ENCODE data around the gene DAAM1.

The DAAM1 gene

GRCh38 chr14:59302313-59302712 lies 113.8 kb downstream of the DAAM1 start:
- peak overlapping the region; percentile 80 for H3K27ac ChIP-seq

DNA sequence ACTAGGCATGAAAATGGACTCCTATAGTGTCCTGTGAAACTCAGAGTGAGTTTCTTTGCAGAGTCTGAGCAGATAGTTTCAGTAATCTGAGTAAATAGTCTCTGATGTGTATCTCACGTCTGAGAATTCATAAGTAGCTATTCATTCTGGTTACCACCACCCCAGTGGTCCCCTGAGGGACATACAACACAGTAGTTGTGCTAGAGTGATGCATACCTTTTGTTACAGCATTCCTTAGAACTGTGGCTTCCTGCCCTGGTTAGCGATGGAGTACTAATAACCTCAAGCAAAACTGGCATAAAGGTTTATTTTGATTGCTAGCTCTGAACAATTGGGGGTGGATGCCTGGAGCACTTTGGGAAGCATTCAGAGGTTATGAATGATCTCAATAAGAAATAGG lies 114.7 kb downstream of the DAAM1 start:
- TF ChIP-seq Cebpa-rat (IDR thresholded peaks at IDR 0.05) = no peak
- Histone ChIP-seq H3K4me1 (peaks cover 90% of the 10 kb centered on the region), H3K9me3 (no peaks in the 10 kb centered on the region), H4K20me1 (no peaks in the 10 kb centered on the region), H3K27me3 (no peaks in the 10 kb centered on the region), H3K36me3 (no peaks in the 10 kb centered on the region), H3K9ac (no peak overlapping the region), H3K4me3 (no peak overlapping the region), H3K4me2 (peak overlapping the region; percentile 76), H3K27ac (peak overlapping the region; percentile 80)

More at GRCh38 chr14:59302313-59302712, 113.8 kb downstream of the DAAM1 start:
- H3K4me1 ChIP-seq = peaks cover 98% of the 10 kb centered on the region
- H4K20me1 ChIP-seq = no peaks in the 10 kb centered on the region
- no peak for TF ChIP-seq Cebpa-rat (IDR thresholded peaks at IDR 0.05)
- H3K9me3 ChIP-seq = no peaks in the 10 kb centered on the region
- no peak overlapping the region for H3K9ac ChIP-seq
- H3K36me3 ChIP-seq = no peaks in the 10 kb centered on the region
- H3K27me3 ChIP-seq = no peaks in the 10 kb centered on the region
- peak overlapping the region; percentile 76 for H3K4me2 ChIP-seq
- no peak overlapping the region for H3K4me3 ChIP-seq

DNA sequence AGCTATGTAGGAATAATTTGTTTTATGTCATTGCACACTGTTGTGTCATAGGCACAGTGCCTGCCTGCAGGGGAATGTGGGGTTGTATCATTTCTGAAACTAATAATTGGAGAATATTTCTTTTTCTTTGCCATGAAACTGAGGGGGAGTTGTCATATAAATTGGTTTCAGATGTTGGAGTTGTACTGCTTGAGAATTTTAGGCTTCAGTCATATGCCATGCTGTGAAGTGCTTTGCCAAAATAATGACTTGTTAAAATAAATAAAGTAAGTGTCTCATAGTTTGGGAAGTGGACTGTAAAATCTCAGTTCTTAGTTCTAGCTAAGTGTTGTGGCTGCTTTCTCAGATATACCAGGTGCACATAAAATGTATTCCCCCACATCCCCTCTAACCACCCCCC lies 116.8 kb downstream of the DAAM1 start:
- H3K9me3 ChIP-seq = no peaks in the 10 kb centered on the region
- no peaks in the 10 kb centered on the region for H3K36me3 ChIP-seq
- H3K9ac ChIP-seq = no peak overlapping the region
- no peak overlapping the region for H3K4me3 ChIP-seq
- peak overlapping the region; percentile 59 for H3K4me2 ChIP-seq
- peaks cover 90% of the 10 kb centered on the region for H3K4me1 ChIP-seq
- H3K27me3 ChIP-seq = no peaks in the 10 kb centered on the region
- no peak for TF ChIP-seq Cebpa-rat (IDR thresholded peaks at IDR 0.05)
- H4K20me1 ChIP-seq = no peaks in the 10 kb centered on the region
- H3K27ac ChIP-seq = no peak overlapping the region

DNA sequence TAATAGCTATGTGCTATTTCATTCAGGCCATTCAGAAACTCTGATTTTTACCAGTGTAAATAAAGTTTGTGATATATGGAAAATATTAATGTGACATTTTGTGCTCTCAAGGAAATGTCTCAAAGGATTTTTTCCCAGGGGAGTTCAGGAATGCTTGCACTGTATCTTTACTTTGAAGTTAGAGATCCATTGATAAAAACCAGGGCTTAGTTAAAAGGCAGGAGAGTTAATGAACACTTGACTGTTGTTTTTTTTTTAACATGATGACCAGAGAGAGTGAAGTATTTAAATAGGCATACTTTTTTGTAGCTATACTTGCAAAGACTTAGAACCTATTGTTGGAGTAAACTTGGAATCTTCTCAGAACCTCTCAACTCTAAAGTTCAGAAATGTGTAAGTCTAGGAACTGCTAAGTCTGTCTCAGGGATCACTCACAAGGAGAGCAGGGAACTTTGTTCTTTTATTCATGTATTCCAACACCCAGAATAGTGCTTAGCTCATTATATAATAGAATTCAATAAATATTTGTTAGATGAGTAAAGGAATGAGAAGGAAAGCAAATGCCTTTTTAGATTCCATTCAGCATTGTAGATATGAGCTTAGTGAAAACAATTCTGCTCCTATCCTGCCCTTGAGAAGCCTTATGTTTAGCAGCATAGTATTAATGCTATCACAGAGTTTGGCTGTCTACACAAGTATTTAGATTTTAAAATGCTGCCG lies 117.5 kb downstream of the DAAM1 start:
- Histone ChIP-seq H3K4me2 (peak overlapping the region; percentile 59), H3K27ac (no peak overlapping the region), H3K9ac (no peak overlapping the region), H3K27me3 (no peaks in the 10 kb centered on the region), H3K4me3 (no peak overlapping the region), H3K4me1 (peaks cover 90% of the 10 kb centered on the region), H3K36me3 (no peaks in the 10 kb centered on the region), H4K20me1 (no peaks in the 10 kb centered on the region), H3K9me3 (no peaks in the 10 kb centered on the region)
- TF ChIP-seq Cebpa-rat (IDR thresholded peaks at IDR 0.05) = no peak

GRCh38 chr14:59306775-59307174 lies 118.3 kb downstream of the DAAM1 start:
- H4K20me1 ChIP-seq = no peaks in the 10 kb centered on the region
- no peaks in the 10 kb centered on the region for H3K36me3 ChIP-seq
- no peak overlapping the region for H3K4me3 ChIP-seq
- peak overlapping the region; percentile 59 for H3K4me2 ChIP-seq
- H3K27ac ChIP-seq = no peak overlapping the region
- H3K9me3 ChIP-seq = no peaks in the 10 kb centered on the region
- H3K9ac ChIP-seq = no peak overlapping the region
- TF ChIP-seq Cebpa-rat (IDR thresholded peaks at IDR 0.05) = no peak
- peaks cover 90% of the 10 kb centered on the region for H3K4me1 ChIP-seq
- no peaks in the 10 kb centered on the region for H3K27me3 ChIP-seq

DNA sequence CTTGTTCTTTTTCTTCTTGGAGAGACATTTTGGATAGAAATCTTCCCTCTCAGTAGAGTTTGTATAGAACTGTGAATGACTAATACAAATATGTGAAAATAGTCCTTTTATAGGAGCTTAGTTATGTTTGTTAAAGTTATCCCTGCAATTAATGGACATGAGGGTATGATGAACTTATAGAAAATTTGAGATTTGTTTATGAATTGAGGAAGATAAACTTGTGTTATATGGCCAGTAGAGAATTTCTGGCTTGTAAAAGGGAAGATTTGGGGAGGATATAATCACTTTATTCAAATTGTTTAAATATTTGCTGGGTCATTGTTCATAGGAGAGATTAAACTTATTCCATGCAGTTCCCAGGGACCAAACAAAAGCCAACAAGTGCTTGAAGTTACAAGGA lies 119.6 kb downstream of the DAAM1 start:
- no peak overlapping the region for H3K9ac ChIP-seq
- no peaks in the 10 kb centered on the region for H4K20me1 ChIP-seq
- H3K4me2 ChIP-seq = no peak overlapping the region
- TF ChIP-seq Cebpa-rat (IDR thresholded peaks at IDR 0.05) = no peak
- no peak overlapping the region for H3K27ac ChIP-seq
- H3K27me3 ChIP-seq = no peaks in the 10 kb centered on the region
- H3K36me3 ChIP-seq = no peaks in the 10 kb centered on the region
- peaks cover 82% of the 10 kb centered on the region for H3K4me1 ChIP-seq
- no peak overlapping the region for H3K4me3 ChIP-seq
- H3K9me3 ChIP-seq = no peaks in the 10 kb centered on the region

DNA sequence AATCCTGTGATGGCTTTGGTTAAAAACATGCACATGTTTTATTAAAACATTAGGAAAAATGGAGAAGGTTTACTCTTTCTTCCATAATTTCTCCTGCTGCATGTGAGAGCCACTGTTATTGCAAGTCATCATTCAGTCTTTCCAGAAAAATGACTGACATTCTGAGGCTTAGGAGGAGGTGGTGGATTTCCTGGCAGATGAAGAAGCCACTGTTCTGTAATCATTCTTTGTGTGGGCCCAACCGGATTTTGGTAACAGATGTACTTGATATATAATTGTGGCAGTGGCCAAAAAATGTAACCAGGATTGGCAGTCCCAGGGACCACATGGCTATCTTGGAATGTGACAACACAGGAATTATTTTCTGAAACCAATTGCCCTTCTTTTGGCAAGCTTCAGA lies 120.2 kb downstream of the DAAM1 start:
- no peak overlapping the region for H3K27ac ChIP-seq
- no peak for TF ChIP-seq Cebpa-rat (IDR thresholded peaks at IDR 0.05)
- peaks cover 82% of the 10 kb centered on the region for H3K4me1 ChIP-seq
- no peaks in the 10 kb centered on the region for H3K9me3 ChIP-seq
- H3K27me3 ChIP-seq = no peaks in the 10 kb centered on the region
- peak overlapping the region; percentile 64 for H3K4me2 ChIP-seq
- H3K4me3 ChIP-seq = no peak overlapping the region
- no peaks in the 10 kb centered on the region for H3K36me3 ChIP-seq
- H3K9ac ChIP-seq = no peak overlapping the region
- H4K20me1 ChIP-seq = no peaks in the 10 kb centered on the region

GRCh38 chr14:59309291-59309900 lies 120.9 kb downstream of the DAAM1 start:
- Histone ChIP-seq H3K27ac (no peak overlapping the region), H3K27me3 (no peaks in the 10 kb centered on the region), H3K9ac (no peak overlapping the region), H3K9me3 (no peaks in the 10 kb centered on the region), H3K4me2 (peak overlapping the region; percentile 64), H4K20me1 (no peaks in the 10 kb centered on the region), H3K4me3 (no peak overlapping the region), H3K4me1 (peaks cover 74% of the 10 kb centered on the region), H3K36me3 (no peaks in the 10 kb centered on the region)
- no peak for TF ChIP-seq Cebpa-rat (IDR thresholded peaks at IDR 0.05)

- peak overlapping the region; percentile 64 for H3K4me2 ChIP-seq
- H3K4me3 ChIP-seq = no peak overlapping the region
- no peak overlapping the region for H3K9ac ChIP-seq
- H3K27ac ChIP-seq = no peak overlapping the region
- no peaks in the 10 kb centered on the region for H3K9me3 ChIP-seq
- no peaks in the 10 kb centered on the region for H3K27me3 ChIP-seq
- no peaks in the 10 kb centered on the region for H3K36me3 ChIP-seq
- TF ChIP-seq Cebpa-rat (IDR thresholded peaks at IDR 0.05) = no peak
- H4K20me1 ChIP-seq = no peaks in the 10 kb centered on the region
- H3K4me1 ChIP-seq = peaks cover 62% of the 10 kb centered on the region
Observed at GRCh38 chr14:59310633-59311032, 122.2 kb downstream of the DAAM1 start.

DNA sequence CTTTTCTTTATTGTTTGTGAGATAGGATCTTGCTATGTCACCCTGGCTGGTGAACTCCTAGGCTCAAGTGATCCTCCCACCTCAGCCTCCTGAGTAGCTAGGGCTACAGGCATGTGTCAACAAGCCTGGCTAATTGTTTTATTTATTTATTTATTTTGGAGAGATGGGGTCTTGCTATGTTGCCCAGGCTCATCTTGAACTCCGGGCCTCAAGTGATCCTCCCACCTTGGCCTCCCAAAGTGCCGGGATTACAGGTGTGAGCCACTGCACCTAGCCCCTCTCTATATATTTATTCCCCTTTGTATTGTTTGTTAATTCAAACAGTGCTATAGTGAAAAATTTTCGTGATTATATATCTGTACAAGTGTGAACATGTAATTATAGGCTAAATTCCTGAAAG lies 123.3 kb downstream of the DAAM1 start:
- Histone ChIP-seq H3K4me2 (no peak overlapping the region; the same call in 1 of the 2 replicates), H3K36me3 (no peaks in the 10 kb centered on the region), H4K20me1 (no peaks in the 10 kb centered on the region), H3K9me3 (no peaks in the 10 kb centered on the region), H3K27me3 (no peaks in the 10 kb centered on the region), H3K9ac (no peak overlapping the region), H3K27ac (no peak overlapping the region), H3K4me1 (peaks cover 61% of the 10 kb centered on the region), H3K4me3 (no peak overlapping the region)
- no peak for TF ChIP-seq Cebpa-rat (IDR thresholded peaks at IDR 0.05)
